HPDE6-E6E7 (cell line): ENCODE measurements around the gene SURF2.

Experiments used
- DNase-seq: peaks from one replicate; pipeline ENCODE4 v3.0.0; 2011; ENCODE audit warnings: missing footprints; ENCODE audit errors: extremely low spot score

SURF2 gene

GRCh38 chr9:133335924-133336811 lies 20.2 kb upstream of the SURF2 start, which contains the start of gene SURF6:
Gene SURF6, minus strand, starts transcription at chr9:133336188. Its CDS starts 56 bp downstream, at chr9:133336132.
- DNase-seq, result peak; percentile 84

DNA sequence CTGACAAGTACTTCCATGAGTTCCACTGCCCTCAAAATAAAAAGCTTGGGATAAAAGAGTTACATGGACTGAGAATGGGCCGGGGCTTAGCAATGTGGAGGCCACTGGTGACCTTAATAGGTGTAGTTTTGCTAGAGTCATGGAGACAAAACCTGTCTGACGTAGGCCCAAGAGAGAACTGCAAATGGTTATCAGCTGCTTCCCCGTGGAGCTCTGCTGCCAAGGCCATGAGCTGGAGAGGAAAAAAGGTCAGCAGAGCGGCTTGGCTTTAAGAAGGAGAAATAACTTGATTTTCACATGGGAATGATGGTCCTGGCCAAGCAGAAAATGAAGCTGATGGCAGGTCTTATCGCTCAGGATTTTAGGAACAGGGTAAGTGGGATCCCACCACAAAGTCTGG lies 16.7 kb upstream of the SURF2 start:
- no peak for DNase-seq

DNA sequence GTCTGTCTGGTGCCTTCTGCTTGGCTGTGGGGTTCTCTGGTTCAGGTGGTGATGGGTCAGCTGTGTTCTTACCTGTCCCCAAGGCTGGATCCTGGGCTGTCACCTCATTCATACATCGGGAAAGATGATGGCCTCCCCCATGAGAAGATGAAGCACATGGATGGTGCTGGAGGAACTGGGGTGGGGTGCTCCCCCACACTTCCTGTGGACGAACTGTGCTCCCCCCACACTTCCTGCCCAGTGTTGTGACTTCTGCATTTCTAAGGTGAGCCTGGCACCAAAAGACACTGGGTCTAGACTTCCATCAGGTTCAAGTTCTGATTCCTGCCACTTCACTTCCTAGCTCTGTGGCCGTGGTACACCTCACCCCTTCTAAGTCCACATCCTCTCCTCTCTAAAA lies 16.1 kb upstream of the SURF2 start:
- no peak for DNase-seq

GRCh38 chr9:133340916-133341315 lies 15.4 kb upstream of the SURF2 start:
- no peak for DNase-seq

GRCh38 chr9:133341369-133342068 lies 14.8 kb upstream of the SURF2 start:
- no peak for DNase-seq

DNA sequence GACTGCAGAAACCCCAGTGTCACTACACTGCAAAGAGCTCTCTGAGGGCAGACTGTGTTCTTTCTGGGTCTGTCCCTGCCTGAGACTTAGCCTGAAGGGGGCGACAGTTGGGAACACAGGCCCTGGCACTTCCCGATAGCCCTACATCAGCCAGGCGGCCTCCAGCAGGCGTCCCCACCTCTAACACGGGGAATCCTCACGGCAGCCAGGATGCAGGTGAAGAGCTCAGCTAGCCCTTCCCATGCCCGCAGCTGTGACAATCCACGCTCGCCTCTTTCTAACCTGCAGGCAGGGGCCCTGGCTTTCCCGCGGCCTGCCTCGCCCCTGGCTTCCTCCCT lies 14.3 kb upstream of the SURF2 start:
- DNase-seq, result no peak

GRCh38 chr9:133342570-133342969 lies 13.8 kb upstream of the SURF2 start:
- DNase-seq, result no peak

DNA sequence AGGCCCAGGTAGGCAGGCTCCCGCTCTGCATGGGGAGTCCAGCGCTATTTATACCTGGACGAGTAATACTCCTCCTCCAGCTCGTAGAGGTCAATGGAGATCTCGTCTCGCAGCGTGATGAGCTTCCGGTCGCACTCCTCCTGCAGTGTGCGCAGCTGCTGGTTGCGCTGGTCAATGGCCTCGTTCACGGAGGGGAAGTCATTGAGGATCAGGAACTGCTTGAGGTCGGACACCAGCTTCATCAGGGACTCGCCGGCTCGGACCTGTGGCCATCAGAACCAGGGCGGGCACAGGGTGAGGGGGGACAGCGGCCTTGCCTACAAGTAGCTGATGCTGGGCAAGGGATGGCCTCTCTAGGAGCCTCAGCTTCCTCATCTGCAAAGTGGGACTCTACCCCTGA lies 12.3 kb upstream of the SURF2 start:
- no peak for DNase-seq

DNA sequence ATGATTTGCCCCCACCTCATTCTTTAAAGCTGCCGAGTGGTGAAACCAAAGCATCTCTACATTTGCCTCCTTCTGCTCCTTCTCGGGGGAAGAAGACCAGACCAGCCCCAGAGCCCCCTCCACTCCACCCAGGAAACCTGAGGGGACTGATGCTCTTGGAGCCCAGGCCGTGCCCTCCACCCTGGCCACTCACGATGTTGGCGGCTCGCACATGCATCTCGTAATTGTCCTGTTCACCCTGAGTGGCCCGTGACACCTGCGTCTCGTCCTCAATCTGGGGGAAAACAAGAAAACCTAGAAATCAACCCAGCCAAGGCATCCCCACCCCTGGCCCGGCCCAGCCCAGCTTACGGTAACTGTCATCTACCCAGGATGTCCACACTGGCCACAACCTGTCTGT lies 11.4 kb upstream of the SURF2 start:
- no peak for DNase-seq

- DNase-seq, result no peak
Measured at GRCh38 chr9:133345596-133345995, 10.8 kb upstream of the SURF2 start.

DNA sequence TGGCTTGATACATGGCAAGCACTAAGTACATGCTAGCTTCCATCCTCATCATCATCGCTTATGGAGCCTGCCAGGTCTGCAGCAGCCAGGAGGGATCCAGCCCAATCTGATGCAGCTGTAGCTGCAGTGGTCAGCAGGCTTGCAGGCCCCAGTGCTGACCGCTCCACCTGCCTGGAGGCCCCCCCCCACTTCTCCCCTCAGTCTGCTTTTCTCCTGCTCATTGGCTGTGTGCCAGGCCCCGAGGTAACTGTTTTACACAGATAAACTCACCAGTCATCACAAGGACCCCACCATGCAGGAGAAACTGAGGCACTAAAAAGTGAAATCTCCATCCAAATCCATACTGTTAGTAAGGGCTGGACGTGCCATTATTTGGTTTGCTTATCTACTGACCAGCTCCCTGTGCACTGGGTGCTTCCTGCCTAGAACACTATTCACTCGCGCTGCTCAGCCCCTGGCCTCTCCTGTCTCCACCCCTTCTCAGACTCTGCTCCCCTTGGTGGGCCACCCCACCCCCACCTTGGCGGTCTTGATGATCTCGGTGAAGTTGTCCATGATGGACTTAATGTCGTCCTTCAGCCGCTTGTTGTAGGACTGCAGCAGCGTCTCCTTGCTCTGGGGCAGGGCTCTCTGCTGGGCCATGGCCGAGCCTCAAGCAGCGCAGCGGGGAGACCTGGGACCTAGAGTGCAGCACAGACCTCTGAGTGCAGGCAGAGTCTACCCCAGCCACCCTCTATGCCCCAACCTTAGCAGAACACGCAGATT lies 10.1 kb upstream of the SURF2 start:
- DNase-seq, result no peak

- DNase-seq, result no peak
Measured at GRCh38 chr9:133347515-133347984, 8.8 kb upstream of the SURF2 start.

- DNase-seq, result peak; percentile 81
Measured at GRCh38 chr9:133347985-133348717, 8.2 kb upstream of the SURF2 start, which contains the start of the genes MED22 and RPL7A. Gene MED22, minus strand, starts transcription at chr9:133348131. Its CDS starts 1,469 bp downstream, at chr9:133346662. Gene RPL7A, plus strand, starts transcription at chr9:133348218. Its CDS starts 26 bp downstream, at chr9:133348244.

GRCh38 chr9:133348718-133349573 lies 7.4 kb upstream of the SURF2 start:
- DNase-seq, result no peak

GRCh38 chr9:133349965-133350616 lies 6.3 kb upstream of the SURF2 start:
- no peak for DNase-seq

DNA sequence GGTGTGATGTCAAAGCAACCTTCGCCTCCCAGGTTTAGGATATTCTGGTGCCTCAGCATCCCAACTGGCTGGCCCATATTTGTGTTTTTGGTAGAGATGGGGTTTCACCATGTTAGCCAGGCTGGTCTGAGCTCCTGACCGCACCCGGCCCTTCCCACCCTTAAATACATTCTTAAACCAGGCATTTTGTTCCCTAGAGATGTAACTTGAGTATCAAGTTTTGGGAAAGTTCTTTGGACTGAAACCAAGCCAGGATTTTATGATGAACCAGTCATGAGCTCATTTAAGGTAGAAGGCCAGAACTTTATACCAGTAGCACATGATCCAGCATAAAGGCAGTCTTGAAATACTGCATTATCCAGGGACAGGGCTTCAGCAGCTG lies 4.8 kb upstream of the SURF2 start:
- no peak for DNase-seq

- DNase-seq, result no peak
Measured at GRCh38 chr9:133351908-133352634, 4.3 kb upstream of the SURF2 start.

DNA sequence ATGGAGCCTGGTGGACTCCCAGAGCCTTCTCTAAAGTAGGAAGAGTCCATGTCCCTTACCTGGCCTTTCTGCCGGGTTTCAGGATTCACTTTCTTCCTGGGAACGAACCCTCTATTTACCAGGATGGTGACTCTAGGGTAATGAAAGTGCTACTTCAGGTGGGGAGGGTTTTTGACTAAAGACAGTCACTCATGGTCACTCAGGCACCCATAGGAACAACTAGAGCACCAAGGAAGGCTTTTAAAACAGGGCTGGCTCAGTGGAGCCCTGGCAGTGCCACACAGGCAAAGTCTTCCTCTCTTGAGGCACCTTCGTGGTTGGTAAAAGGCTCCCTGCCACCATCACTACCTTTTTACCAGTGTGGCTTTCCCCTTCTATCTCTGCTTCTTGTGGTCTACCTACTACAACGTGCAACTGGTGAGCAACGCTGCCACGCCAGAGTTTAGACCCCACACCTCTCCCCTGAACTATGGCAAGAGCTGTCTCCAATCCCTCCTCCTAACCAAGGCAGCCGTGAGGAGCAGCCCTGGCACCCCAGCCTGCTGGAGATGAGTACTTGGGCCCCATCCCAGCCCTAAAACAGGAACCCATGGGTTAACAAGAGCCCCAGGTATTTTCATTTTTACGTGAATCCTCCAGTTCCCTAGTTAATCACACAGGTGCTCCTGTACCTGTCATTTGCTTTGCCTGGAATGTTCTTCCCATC lies 3.6 kb upstream of the SURF2 start:
- no peak for DNase-seq

- DNase-seq, result no peak
Measured at GRCh38 chr9:133353548-133353947, 2.8 kb upstream of the SURF2 start.
